Activated CD8-positive, alpha-beta memory T cell treated with anti-CD3 and anti-CD28 coated beads for 24 hours (primary cell): ENCODE results near the gene LYZL4.

Experiments used
- DNase-seq: peaks from one replicate; pipeline ENCODE4 v3.0.0-alpha.2; 2020

The LYZL4 gene

DNA sequence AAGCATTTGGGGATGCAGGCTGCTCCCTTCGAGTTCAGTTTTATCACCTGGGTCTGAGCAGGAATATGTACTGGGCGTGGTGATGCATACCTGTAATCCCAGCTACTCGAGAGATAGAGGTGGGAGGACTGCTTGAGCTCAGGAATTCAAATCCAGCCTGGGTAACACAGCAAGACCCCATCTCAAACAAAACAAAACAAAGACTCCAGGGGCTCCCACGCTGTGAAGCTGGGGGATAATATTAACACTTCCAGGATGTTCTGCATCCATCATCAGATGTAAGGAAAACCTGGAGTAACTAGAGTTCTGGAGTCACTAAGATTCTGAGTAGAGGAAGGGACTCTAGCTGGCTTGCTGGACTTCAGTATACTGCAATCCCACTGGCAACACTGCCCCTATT, 40.6 kb downstream of the LYZL4 start:
- DNase-seq, result no peak

- no peak for DNase-seq
Observed at GRCh38 chr3:42369304-42369703, 41.1 kb downstream of the LYZL4 start.

DNA sequence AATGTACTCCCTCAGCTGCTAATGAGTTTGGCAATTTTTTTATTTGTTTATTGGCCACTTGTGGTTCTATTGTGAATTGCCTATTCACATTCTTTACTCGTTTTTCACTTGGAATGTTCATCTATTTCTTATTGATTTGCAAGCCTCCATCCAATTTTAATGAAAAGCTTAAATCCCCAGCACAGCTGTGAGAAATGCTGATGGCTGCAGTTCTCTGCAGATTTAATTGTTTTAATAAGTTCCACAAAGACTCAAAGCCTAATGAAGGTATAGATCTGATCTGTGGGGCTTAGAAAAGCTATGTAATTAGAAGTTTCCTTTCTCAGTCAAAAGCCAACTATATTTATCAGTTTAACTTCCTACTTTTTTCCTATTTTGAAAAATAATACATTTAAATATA, 41.5 kb downstream of the LYZL4 start:
- no peak for DNase-seq

DNA sequence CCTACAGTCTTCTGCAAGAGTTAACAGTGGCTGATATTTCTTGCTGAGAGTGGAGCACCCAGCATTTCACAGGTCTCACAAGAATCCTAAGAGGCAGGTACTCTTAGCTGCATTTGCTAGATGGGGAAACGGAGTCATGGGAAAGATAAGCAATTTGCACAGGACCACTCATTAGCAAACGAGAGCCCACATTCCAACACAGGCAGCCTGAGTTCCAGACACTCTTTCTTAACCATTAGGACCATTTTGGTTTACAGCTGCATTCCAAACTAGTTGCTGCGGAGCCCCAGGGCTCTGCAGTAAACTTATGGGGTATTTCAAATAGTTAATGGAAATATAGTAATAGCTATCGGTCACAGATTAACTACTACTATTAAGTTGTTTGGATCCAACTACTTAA, 42.5 kb downstream of the LYZL4 start:
- DNase-seq, result no peak

DNA sequence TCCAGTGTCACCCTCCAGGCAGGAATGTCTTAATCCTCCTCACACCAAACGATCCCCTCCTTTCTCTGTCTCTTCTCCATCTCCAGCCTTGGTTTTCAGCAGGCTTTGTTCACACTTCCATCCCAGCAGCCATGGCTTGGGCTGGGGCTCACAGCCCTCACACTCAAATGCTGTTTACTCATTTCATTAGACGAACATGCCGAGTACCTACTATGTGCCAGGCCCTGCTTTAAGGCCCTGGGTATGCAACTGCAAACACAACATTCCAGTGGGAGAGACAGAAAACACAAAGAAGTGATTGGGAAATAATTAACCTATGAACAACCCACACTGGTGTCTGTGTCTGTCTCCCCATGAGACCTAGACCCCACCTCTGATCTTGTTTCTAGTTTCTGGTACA, 43.9 kb downstream of the LYZL4 start:
- no peak for DNase-seq

GRCh38 chr3:42357335-42357734, 53.1 kb downstream of the LYZL4 start:
- no peak for DNase-seq

DNA sequence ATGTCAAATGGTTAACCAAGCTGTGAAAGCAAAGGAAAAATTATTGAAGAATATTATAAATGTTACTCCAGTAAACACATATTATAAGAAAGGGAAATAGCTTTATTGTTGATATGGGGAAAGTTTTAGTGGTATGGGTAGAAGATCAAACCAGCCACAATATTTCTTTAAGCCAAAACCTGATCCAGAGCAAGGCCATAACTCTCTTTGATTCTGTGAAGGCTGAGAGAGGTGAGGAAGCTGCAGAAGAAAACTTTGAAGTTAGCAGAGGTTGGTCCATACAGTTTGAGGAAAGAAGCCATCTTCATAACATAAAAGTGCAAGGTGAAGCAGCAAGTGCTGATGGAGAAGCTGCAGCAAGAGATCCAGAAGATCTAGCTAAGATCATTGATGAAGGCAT, 54.8 kb downstream of the LYZL4 start:
- no peak for DNase-seq

GRCh38 chr3:42353631-42354030, 56.8 kb downstream of the LYZL4 start:
- DNase-seq, result no peak

DNA sequence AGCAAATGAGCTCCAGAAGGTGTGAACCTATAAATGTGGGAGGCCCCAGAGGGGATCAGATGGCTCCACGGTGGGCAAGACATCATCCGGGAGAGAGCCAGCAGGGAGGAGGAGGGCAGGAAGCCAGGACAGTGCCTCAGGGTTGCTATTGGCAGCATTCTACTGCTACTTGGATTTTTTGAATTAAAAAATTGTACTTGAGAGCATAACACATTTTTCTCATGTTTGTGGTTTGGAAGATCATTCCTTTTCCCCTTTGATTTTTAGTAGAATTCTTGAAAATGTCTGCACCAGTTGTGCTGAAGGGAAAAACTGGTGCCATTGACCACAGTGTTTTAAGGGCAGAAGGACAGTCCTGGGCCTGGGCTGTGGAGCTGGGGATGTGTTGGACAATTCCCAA, 59.2 kb downstream of the LYZL4 start:
- no peak for DNase-seq

GRCh38 chr3:42349765-42350594, 60.4 kb downstream of the LYZL4 start:
- DNase-seq, result no peak

GRCh38 chr3:42347928-42348327, 62.5 kb downstream of the LYZL4 start:
- no peak for DNase-seq
